ENCODE results near the gene TRIM71.
"Not testable (repeated sequence)": the region's sequence is repeated elsewhere in the genome, so short reads cannot be mapped to it uniquely, and the experiment has no call there.

GRCh38 chr3:32945598-32945997 is 127.8 kb downstream of the TRIM71 start:
- TF ChIP-seq CTCF (IDR thresholded peaks at IDR 0.05; ENCODE audit: insufficient read depth, low read length, poor library complexity, severe bottlenecking); EZH2phosphoT487 (conservative IDR thresholded peaks at IDR 0.05; ENCODE audit: low read length): not testable (repeated sequence)
